HG02678 (cell line): Measurements from ENCODE around the gene PCDHB5.
"Not testable (repeated sequence)": the region's sequence is repeated elsewhere in the genome, so short reads cannot be mapped to it uniquely, and the experiment has no call there.

ENCODE experiments used
- ATAC-seq: cut with Tn5 transposase; IDR thresholded peaks from one replicate; pipeline ENCODE4 v1.9.1; 2021; ENCODE audit warnings: mild to moderate bottlenecking, moderate library complexity; ENCODE audit not compliant: unreplicated experiment

The PCDHB5 gene

DNA sequence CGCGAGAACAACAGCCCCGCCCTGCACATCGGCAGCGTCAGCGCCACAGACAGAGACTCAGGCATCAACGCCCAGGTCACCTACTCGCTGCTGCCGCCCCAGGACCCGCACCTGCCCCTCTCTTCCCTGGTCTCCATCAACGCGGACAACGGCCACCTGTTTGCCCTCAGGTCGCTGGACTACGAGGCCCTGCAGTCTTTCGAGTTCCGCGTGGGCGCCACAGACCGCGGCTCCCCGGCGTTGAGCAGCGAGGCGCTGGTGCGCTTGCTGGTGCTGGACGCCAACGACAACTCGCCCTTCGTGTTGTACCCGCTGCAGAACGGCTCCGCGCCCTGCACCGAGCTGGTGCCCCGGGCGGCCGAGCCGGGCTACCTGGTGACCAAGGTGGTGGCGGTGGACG, 16.6 kb downstream of the PCDHB5 start:
- ATAC-seq, result not testable (repeated sequence)

DNA sequence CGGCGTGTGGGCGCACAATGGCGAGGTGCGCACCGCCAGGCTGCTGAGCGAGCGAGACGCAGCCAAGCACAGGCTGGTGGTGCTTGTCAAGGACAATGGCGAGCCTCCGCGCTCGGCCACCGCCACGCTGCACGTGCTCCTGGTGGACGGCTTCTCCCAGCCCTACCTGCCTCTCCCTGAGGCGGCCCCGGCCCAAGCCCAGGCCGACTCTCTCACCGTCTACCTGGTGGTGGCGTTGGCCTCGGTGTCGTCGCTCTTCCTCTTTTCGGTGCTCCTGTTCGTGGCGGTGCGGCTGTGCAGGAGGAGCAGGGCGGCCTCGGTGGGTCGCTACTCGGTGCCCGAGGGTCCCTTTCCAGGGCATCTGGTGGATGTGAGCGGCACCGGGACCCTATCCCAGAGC, 17.1 kb downstream of the PCDHB5 start:
- ATAC-seq, result not testable (repeated sequence)

DNA sequence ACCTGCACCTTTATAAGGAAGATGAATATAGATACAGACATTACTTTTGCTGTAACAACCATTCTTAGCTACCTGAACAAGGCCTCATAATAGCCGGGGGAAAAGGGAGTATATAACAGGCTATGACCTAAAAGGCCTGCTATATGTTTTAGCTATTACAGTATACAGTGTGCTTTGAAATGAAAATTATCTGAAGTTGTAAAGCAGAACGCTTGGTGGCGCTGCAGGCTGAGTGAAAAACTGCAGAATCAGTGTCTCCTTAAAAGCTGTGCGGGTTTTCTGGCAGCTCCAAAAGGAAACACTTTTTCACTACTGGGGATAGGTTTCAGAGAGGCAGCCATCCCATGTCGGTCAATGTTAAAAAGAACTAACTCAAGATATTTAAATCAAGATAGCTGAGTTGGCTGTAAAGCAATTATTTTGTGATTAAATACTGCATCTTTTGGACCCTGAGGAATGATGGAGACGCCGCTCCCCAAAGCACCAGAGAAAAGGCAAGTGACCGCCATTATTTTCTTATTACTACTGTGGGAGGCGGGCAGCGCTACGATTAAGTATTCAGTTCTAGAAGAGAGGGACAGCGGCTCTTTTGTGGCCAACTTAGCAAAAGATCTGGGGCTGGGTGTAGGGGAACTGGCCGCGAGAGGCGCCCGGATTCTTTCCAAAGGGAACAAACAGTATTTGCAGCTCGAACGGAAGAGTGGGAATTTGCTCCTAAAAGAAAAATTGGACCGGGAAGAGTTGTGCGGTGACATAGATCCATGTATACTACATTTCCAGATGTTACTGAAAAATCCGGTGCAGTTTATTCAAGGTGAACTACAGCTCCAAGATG, 20.8 kb downstream of the PCDHB5 start:
- ATAC-seq, result no peak

- not testable (repeated sequence) for ATAC-seq
These were observed 22.4 kb downstream of the PCDHB5 start for GRCh38 chr5:141157356-141157755.

DNA sequence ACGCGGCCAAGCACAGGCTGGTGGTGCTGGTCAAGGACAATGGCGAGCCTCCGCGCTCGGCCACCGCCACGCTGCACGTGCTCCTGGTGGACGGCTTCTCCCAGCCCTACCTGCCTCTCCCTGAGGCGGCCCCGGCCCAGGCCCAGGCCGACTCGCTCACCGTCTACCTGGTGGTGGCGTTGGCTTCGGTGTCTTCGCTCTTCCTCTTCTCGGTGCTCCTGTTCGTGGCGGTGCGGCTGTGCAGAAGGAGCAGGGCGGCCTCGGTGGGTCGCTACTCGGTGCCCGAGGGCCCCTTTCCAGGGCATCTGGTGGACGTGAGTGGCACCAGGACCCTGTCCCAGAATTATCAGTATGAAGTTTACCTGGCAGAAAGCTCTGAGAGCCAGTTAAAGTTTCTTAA, 22.9 kb downstream of the PCDHB5 start:
- ATAC-seq, result not testable (repeated sequence)

- no peak for ATAC-seq
These were observed 37.6 kb downstream of the PCDHB5 start, which contains the start of gene PCDHB7 for GRCh38 chr5:141172381-141173204. TSS of gene PCDHB7 (plus strand) at chr5:141172644. CDS start at chr5:141172836, 192 bp downstream.

GRCh38 chr5:141174291-141175104, 39.5 kb downstream of the PCDHB5 start:
- not testable (repeated sequence) for ATAC-seq

- no peak for ATAC-seq
These were observed 40.9 kb downstream of the PCDHB5 start for GRCh38 chr5:141175933-141176332.

GRCh38 chr5:141177577-141178191, 42.7 kb downstream of the PCDHB5 start, which contains the start of gene PCDHB8:
TSS of gene PCDHB8 (plus strand) at chr5:141177790. CDS start at chr5:141178035, 245 bp downstream.
- ATAC-seq, result not testable (repeated sequence)

DNA sequence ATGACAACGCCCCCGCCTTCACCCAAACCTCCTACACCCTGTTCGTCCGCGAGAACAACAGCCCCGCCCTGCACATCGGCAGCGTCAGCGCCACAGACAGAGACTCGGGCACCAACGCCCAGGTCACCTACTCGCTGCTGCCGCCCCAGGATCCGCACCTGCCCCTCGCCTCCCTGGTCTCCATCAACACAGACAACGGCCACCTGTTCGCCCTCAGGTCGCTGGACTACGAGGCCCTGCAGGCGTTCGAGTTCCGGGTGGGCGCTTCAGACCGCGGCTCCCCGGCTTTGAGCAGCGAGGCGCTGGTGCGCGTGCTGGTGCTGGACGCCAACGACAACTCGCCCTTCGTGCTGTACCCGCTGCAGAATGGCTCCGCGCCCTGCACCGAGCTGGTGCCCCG, 44.4 kb downstream of the PCDHB5 start:
- not testable (repeated sequence) for ATAC-seq

DNA sequence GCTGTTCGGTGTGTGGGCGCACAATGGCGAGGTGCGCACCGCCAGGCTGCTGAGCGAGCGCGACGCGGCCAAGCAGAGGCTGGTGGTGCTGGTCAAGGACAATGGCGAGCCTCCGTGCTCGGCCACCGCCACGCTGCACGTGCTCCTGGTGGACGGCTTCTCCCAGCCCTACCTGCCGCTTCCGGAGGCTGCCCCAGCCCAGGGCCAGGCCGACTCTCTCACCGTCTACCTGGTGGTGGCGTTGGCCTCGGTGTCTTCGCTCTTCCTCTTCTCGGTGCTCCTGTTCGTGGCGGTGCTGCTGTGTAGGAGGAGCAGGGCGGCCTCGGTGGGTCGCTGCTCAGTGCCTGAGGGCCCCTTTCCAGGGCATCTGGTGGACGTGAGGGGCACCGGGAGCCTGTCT, 44.9 kb downstream of the PCDHB5 start:
- not testable (repeated sequence) for ATAC-seq

DNA sequence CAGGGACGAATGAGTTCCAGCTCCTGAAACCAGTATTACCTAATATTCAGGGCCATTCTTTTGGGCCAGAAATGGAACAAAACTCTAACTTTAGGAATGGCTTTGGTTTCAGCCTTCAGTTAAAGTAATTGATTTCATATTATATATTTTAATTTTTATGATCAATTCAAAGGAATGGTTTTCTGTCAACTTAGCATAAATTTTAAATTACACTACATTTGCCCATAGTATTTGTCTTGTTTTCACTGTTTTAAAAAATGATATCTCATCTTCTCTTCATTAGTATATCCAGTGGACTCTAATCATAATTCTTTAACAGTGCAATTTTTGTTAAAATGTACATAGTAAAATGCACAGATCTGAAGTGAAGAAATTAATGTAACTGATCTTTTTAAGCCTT, 45.3 kb downstream of the PCDHB5 start:
- ATAC-seq, result no peak

DNA sequence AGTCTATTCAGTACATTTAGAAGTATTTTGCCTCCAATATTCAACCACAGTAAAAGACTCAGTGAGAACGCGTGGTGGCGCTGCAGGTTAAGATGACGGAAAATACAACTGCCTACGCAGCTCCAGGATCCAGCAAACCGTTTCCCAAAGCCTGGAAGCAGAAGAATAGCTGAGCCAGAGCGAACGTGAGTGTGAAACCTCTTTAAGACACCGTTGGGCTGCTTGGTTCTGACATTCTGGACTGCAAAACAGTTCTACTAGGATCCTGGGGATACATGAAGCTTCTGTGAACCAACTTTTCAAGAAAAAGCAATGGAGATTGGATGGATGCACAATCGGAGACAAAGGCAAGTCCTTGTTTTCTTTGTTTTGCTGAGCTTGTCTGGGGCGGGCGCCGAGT, 47.2 kb downstream of the PCDHB5 start, which contains the start of gene PCDHB16:
PCDHB16 (plus strand) TSS at position 140 of the 400 bp plus-strand sequence; CDS start at position 313, 173 bp downstream.
- no peak for ATAC-seq

GRCh38 chr5:141184117-141184855, 49.3 kb downstream of the PCDHB5 start:
- ATAC-seq, result not testable (repeated sequence)

GRCh38 chr5:141186897-141187512, 52.0 kb downstream of the PCDHB5 start, which contains the start of gene PCDHB9:
TSS of gene PCDHB9 (plus strand) at chr5:141187161. CDS start at chr5:141187319, 158 bp downstream.
- no peak for ATAC-seq
